Measurements from ENCODE around the gene CACNA1C.

CACNA1C gene

DNA sequence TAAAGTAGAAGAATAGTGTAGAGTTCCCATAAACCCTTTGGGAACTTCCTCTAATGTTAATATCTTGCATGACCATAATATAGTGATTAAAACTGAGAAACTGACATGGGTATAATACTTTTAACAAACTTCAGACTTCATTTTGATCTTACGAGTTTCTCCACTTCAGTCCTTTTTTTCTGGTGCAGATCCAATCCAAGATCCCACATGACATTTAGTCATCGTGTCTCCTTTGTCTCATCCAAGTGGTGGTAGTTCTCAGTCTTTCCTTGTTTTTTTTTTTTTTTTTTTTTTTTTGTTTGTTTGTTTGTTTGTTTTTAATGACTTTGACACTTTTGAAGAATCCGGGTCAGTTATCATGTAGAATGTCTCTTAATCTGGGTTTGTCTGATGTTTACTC is 179.2 kb downstream of the CACNA1C start:
- DNase-seq (ENCODE audit: insufficient read length, low spot score) (no peak), FAIRE-seq (no peak)
- TF ChIP-seq, protein P1, sequence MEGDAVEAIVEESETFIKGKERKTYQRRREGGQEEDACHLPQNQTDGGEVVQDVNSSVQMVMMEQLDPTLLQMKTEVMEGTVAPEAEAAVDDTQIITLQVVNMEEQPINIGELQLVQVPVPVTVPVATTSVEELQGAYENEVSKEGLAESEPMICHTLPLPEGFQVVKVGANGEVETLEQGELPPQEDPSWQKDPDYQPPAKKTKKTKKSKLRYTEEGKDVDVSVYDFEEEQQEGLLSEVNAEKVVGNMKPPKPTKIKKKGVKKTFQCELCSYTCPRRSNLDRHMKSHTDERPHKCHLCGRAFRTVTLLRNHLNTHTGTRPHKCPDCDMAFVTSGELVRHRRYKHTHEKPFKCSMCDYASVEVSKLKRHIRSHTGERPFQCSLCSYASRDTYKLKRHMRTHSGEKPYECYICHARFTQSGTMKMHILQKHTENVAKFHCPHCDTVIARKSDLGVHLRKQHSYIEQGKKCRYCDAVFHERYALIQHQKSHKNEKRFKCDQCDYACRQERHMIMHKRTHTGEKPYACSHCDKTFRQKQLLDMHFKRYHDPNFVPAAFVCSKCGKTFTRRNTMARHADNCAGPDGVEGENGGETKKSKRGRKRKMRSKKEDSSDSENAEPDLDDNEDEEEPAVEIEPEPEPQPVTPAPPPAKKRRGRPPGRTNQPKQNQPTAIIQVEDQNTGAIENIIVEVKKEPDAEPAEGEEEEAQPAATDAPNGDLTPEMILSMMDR (IDR thresholded peaks at IDR 0.05; ENCODE audit: insufficient read depth, missing control alignments): no peak

DNA sequence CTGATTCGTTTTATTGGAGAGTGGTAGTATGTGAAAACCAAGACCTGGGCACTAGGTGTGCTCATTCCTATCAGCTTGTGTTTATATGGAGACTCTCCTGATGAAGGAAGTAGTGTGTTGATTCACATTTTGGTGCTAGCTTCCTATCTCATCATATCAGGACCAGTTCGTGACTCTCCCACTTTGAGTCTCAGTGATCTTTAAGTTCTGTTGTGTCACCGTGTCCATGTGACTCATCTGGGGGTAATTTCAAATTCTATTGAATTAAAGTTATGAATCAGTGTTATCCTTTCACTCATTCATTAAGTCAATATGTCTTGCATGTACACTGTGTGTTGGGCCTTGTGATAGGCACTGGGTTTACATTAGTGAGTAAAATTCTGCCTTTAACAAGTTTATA is 180.2 kb downstream of the CACNA1C start:
- TF ChIP-seq, protein P1 (IDR thresholded peaks at IDR 0.05; ENCODE audit: insufficient read depth, missing control alignments): no peak
- no peak for FAIRE-seq
- DNase-seq (ENCODE audit: insufficient read length, low spot score): no peak

DNA sequence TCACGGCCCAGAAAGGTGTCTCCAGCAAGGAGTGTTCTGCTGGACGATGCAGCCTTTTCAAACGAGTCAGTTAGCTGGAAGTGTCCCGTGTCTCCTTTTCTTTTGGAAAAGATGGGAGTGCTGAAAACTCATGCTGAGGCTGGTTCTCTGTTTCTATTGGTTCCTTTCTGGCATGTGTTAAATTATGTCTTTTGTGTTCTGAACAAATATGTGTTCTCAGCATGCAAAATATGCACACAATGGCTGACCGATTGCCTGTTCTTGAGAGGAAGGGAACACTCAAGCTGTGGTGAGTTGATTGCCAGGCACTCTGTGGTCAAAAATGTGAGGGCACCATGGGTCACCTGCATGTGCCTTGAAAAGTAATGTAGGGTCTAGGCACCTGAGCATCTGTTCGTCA is 181.3 kb downstream of the CACNA1C start:
- TF ChIP-seq, protein P1 (IDR thresholded peaks at IDR 0.05; ENCODE audit: insufficient read depth, missing control alignments): no peak
- DNase-seq (ENCODE audit: insufficient read length, low spot score) (no peak), FAIRE-seq (no peak)

DNA sequence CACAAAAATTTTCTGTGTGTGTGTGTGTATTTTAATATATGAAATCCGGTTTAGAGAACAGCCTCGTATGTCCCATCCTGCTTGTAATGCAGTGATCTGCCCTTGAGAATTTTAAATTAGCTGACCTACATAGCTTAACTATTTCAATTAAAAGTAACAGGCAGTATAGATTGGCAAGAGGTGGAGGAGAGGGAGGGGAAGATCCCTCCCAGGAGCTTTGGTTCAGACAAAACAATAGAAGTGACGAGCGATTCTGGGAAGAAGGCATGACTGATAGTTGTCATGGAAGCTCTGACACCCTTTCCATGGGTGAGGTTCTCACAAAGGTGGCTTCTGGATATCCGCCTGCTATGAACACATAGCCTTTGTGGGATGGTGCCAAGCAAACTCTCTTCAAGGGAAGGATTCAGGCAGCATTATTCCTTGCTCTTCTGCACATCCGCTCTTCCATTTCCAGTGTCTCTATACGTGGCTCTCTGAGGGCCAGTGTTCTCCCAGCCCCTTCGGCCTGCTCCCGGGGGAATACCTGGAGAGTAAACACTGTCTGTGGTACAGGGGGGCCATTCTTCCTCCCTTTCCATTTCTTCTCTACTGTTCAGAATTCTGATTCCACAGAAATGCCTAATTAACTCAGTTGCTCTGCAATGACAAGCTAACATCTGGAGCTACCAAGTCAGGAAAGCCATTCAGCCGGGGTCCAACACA is 182.0 kb downstream of the CACNA1C start:
- DNase-seq (ENCODE audit: insufficient read length, low spot score) (no peak), FAIRE-seq (no peak)
- TF ChIP-seq, protein P1 (IDR thresholded peaks at IDR 0.05; ENCODE audit: insufficient read depth, missing control alignments): no peak

DNA sequence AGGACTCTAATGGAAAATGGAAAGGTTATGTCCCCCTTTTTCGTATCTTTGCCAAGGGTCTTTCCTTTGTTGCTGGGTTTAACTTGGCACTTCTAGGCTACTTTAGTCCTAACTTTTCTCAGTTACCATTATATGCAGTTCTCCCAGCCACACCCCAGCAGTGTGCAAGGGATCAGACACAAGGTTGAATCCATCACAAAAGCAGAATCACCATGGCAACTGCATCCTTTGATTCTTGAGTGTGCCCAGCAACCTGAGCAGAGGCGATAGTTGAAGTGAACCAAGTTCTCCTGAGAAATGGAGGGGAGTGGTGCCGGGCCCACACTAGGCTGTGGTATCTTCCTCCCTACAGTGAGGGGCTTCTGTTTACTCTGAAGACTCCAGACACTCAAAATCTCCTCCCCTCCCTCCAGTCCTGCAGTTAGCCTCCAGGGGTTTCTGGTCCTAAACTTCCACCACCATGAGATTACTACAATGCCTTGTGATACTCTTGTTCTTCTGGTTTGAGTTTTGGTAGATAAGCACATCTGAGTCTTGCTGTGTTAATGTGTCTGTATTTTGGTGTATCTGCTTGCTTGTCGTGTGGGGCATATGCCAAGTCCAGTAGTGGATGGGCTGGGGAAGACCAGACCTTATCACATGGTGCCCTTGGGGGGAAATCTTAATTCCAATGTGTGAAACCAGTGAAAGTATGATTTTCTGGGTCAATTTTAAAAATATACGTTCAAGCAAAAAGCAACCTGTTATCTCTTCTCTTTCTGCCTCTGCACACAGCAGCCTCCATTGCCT is 183.9 kb downstream of the CACNA1C start:
- FAIRE-seq: no peak
- TF ChIP-seq, protein P1 (IDR thresholded peaks at IDR 0.05; ENCODE audit: insufficient read depth, missing control alignments): no peak
- no peak for DNase-seq (ENCODE audit: insufficient read length, low spot score)

DNA sequence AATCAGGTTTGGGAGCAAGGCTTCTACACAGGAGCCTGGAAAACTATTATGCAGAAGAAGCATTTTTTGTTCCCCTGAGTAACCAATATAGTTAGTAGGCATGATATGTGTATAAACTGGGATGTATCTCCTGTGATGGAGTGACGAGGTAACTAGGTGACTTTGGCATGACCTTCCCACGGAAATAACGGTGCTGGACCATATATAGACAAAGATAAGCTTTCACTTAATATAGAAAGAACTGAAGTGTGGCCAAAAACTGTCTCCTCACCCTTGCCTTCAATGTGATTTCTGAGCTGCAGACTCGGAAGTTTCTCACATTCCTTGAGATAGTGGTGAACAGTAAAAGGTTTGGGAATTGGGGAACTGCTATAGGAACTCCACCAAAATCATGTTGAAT is 185.3 kb downstream of the CACNA1C start:
- FAIRE-seq (no peak), DNase-seq (ENCODE audit: insufficient read length, low spot score) (no peak)
- TF ChIP-seq, protein P1 (IDR thresholded peaks at IDR 0.05; ENCODE audit: insufficient read depth, missing control alignments): no peak

DNA sequence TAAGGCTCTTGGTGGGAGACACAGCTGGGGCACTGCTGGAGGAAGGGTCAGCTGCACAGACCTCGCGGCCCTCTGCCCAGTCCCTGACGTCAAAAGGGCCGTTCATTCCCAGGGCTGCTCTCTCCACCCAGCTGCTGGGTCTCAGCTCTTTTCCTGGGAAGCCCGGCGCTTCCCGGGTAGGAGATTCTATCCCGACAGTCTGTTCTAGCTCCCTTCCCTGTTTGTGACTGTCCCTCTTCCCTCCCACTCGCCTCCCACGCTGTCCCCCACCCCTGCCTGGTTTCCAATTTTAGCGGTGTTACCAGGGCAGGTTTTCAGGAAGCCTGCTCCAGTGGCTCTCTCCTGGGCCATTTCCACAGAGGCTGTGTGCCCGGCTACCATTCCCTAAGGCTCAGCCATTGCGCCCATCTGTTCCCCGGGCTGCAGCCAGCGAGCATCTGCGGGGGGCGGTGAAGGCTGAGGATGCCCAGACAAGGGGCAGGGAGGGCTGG is 186.6 kb downstream of the CACNA1C start:
- FAIRE-seq: no peak
- peak; percentile 34 for DNase-seq (ENCODE audit: insufficient read length, low spot score)
- TF ChIP-seq, protein P1 (IDR thresholded peaks at IDR 0.05; ENCODE audit: insufficient read depth, missing control alignments): no peak

All from D721Med (cell line).